Kidney (tissue), 14 donors: ENCODE measurements around the gene INPP5A. TPM values are rescaled to one million over a fixed set of nuclear protein-coding genes. Genes with fewer than 3 reads are reported as not detected.
"Not testable (repeated sequence)": the region's sequence is repeated elsewhere in the genome, so short reads cannot be mapped to it uniquely, and the experiment has no call there.

ENCODE experiments used
- DNase-seq, 5 donors: peaks; one replicate each; pipeline ENCODE4 v3.0.0-alpha.2; 2013 to 2020
- FAIRE-seq: peaks from 2 replicates; lab custom pipeline; 2012; peaks lifted over from hg19 to GRCh38; lab: Jason Lieb, UNC
- H3K27ac ChIP-seq, 2 donors: one replicate each; pipeline ENCODE4 v1.7.0; 2013; ENCODE audit warnings: low read depth in 2 of 2, low read length in 2 of 2, inconsistent platforms in 1 of 2
- H3K27me3 ChIP-seq: one replicate; pipeline ENCODE4 v1.7.1; 2013; ENCODE audit warnings: low read length, inconsistent platforms; ENCODE audit not compliant: control insufficient read depth, insufficient read depth
- H3K36me3 ChIP-seq, 3 donors: one replicate each; pipeline versions ENCODE4 v1.7.0 to v1.7.1; 2013; ENCODE audit warnings: low read length in 3 of 3, control low read depth in 1 of 3, inconsistent platforms in 1 of 3; ENCODE audit not compliant: insufficient read depth in 3 of 3, control insufficient read depth in 2 of 3
- H3K4me1 ChIP-seq, 3 donors: one replicate each; pipeline versions ENCODE4 v1.7.0 to v1.7.1; 2013; ENCODE audit warnings: low read length in 3 of 3, inconsistent platforms in 1 of 3, low read depth in 1 of 3; ENCODE audit not compliant: control insufficient read depth in 2 of 3, insufficient read depth in 2 of 3
- H3K4me3 ChIP-seq, 3 donors: one replicate each; pipeline versions ENCODE4 v1.7.0 to v1.8.1; 2013; ENCODE audit warnings: low read length in 3 of 3, control low read depth in 1 of 3, inconsistent platforms in 1 of 3
- H3K9ac ChIP-seq, 3 donors: one replicate each; pipeline versions ENCODE4 v1.7.0 to v1.7.1; 2013; ENCODE audit warnings: low read length in 3 of 3, control low read depth in 1 of 3, inconsistent platforms in 1 of 3
- H3K9me3 ChIP-seq, 3 donors: one replicate each; pipeline versions ENCODE4 v1.7.0 to v1.7.1; 2013; ENCODE audit warnings: low read length in 3 of 3, control low read depth in 1 of 3, inconsistent platforms in 1 of 3; ENCODE audit not compliant: control insufficient read depth in 2 of 3, insufficient read depth in 1 of 3
- intact Hi-C: fragments of 100-400 bp; cut with DNase I; formaldehyde crosslinking; loops from one replicate; pipeline ENCODE4 v1.11.1; 2022
- polyA plus RNA-seq: library from polyadenylated mRNA; stranded (reverse); fragments of 350-450 nt; fragmentation: Illumina TruSeq; extraction: RNeasy Lipid Tissue Mini Kit (QIAGEN cat#74804); gene quantifications from one replicate; pipeline ENCODE4 v1.2.3, GENCODE V29; 2014; ENCODE audit warnings: low read depth, low replicate concordance; ENCODE audit not compliant: insufficient read depth
- total RNA-seq: library from RNA; stranded (reverse); fragmentation: NEBNext Ultra II Directional; extraction: Animal tissue kit (Norgen Biotek cat#: 25700); gene quantifications from one replicate; pipeline ENCODE4 v1.2.1, GENCODE V29; 2021
- TF ChIP-seq, protein P1 (sequence below): IDR thresholded peaks from 3 replicates; pipeline ENCODE4 v1.5.1; 2012; ENCODE audit warnings: mild to moderate bottlenecking, moderate library complexity, borderline replicate concordance; ENCODE audit not compliant: insufficient read depth; ENCODE audit errors: extremely low read depth
- donor health status: control.
- donor health status: control.
- donor health status: control.
- donor health status: control.
- donor health status: control.
- donor health status: DM: yes; HTN: yes; CAD: no.
- donor health status: Normal renal cell carcinoma (clear cell type).

The INPP5A gene
- total and polyA plus RNA-seq, 2 donors from 2014 or later, result 20.8 to 40.3 TPM

DNA sequence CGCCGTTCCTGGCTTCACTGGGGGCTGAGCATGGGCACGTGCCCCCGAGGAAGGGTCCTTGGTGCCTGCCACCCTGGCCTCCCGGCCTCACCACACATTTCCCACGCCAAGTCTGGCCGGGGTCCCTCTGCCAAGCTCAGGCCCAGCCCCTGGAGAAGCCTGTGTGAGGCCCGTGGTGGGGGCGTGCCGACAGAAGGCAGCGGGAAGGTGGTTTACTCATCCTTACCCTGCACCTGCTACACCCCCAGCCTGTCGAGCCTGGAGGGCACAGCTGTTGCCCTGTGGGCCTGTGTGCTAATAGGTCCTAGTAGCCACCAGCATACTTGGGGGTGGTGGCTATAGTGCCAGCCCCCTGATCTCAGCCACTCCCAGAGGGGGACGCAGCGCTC is 201.6 kb downstream of the INPP5A start:
- no peak overlapping the region for H3K27ac ChIP-seq
- no peak overlapping the region for H3K4me3 ChIP-seq
- no peaks in the 10 kb centered on the region for H3K9me3 ChIP-seq
- no peaks in the 10 kb centered on the region for H3K4me1 ChIP-seq
- intact Hi-C loops, result no loop called here
- no peaks in the 10 kb centered on the region for H3K36me3 ChIP-seq
- H3K9ac ChIP-seq, result no peak overlapping the region
- TF ChIP-seq, protein P1, sequence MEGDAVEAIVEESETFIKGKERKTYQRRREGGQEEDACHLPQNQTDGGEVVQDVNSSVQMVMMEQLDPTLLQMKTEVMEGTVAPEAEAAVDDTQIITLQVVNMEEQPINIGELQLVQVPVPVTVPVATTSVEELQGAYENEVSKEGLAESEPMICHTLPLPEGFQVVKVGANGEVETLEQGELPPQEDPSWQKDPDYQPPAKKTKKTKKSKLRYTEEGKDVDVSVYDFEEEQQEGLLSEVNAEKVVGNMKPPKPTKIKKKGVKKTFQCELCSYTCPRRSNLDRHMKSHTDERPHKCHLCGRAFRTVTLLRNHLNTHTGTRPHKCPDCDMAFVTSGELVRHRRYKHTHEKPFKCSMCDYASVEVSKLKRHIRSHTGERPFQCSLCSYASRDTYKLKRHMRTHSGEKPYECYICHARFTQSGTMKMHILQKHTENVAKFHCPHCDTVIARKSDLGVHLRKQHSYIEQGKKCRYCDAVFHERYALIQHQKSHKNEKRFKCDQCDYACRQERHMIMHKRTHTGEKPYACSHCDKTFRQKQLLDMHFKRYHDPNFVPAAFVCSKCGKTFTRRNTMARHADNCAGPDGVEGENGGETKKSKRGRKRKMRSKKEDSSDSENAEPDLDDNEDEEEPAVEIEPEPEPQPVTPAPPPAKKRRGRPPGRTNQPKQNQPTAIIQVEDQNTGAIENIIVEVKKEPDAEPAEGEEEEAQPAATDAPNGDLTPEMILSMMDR, result no peak
- FAIRE-seq (no peak), DNase-seq (no peak)
- H3K27me3 ChIP-seq, result no peaks in the 10 kb centered on the region

GRCh38 chr10:132740588-132740987 is 203.0 kb downstream of the INPP5A start:
- H3K27me3 ChIP-seq, result no peaks in the 10 kb centered on the region
- FAIRE-seq, result no peak
- no peaks in the 10 kb centered on the region for H3K9me3 ChIP-seq
- H3K4me3 ChIP-seq, result no peak overlapping the region
- no peaks in the 10 kb centered on the region for H3K36me3 ChIP-seq
- H3K4me1 ChIP-seq, result no peaks in the 10 kb centered on the region
- intact Hi-C loops, result no loop called here
- H3K27ac ChIP-seq, result no peak overlapping the region
- peak in 1 of 5 donors; percentile 23 for DNase-seq
- TF ChIP-seq, protein P1, result no peak
- no peak overlapping the region for H3K9ac ChIP-seq

DNA sequence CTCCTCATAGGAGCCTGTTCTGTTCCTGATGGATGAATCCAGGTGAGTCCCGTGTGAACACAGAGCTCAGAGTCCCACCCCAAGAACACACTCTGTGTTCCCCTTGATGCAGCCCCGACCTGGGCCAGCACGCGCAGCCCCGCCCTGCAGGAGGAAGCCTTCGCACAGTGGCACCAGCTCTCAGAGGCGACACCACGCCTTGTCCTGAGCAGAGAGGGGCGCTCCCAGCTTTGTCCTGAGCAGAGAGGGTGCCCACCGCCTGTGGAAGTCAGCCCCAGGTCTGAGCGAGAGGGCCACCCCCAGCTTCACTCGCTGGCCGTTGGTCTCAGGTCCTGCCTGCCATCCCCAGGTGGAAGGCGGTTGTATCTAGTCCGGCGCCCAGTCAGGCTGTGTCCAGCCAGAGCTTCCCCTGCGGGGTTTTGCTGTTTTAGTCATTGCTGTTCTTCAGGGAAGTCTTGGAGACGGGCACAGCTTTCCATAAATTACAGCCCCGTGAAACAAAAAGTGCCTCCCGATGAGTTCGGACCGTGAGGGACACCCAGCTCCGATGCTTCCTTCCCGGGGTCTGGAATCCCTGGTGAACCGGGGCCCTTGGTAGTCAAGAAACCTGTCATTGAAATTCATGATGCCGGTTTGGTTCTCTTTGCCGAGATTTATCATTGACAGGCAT is 204.7 kb downstream of the INPP5A start:
- TF ChIP-seq, protein P1, result no peak
- intact Hi-C loops, result no loop called here
- no peaks in the 10 kb centered on the region for H3K4me1 ChIP-seq
- H3K36me3 ChIP-seq, result no peaks in the 10 kb centered on the region
- no peaks in the 10 kb centered on the region for H3K27me3 ChIP-seq
- no peak overlapping the region for H3K27ac ChIP-seq
- no peak overlapping the region for H3K4me3 ChIP-seq
- H3K9ac ChIP-seq, result no peak overlapping the region
- FAIRE-seq (no peak), DNase-seq (no peak)
- no peaks in the 10 kb centered on the region for H3K9me3 ChIP-seq

GRCh38 chr10:132742837-132743194 is 205.2 kb downstream of the INPP5A start:
- Histone ChIP-seq H3K4me3 (no peak overlapping the region), H3K36me3 (no peaks in the 10 kb centered on the region), H3K9ac (no peak overlapping the region), H3K27ac (no peak overlapping the region), H3K4me1 (no peaks in the 10 kb centered on the region), H3K27me3 (no peaks in the 10 kb centered on the region), H3K9me3 (no peaks in the 10 kb centered on the region)
- FAIRE-seq, result no peak
- intact Hi-C loops, result no loop called here
- DNase-seq, result peak in 1 of 5 donors; percentile 28
- TF ChIP-seq, protein P1, result no peak

DNA sequence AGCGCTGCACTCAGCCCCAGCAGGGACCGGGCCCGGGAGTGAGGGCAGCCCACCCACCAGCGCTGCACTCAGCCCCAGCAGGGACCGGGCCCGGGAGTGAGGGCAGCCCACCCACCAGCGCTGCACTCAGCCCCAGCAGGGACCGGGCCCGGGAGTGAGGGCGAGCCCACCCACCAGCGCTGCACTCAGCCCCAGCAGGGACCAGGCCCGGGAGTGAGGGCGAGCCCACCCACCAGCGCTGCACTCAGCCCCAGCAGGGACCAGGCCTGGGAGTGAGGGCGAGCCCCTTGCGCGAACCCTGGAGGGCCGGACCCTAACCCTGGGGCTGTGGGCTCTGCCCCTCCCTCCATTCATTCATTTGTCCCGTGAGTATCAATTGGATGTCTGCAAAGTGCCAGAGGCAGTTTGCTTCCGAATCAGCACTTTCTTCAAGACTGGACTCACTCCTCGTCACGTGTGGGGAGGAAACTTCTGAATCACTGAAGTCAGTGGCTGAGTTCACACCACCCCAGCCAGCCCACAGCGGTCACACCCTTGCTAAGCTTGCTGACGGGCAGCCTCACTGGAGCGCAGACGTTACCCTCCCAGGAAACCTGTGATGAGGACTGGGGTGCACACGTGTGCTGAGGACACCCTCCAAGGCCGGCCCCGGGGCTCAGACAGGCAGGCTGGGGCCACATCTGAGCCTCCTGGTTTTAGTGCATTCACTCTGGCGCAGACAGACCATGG is 205.8 kb downstream of the INPP5A start:
- DNase-seq, result peak in 1 of 5 donors; percentile 42
- FAIRE-seq, H3K9ac ChIP-seq, intact Hi-C loops, H3K9me3 ChIP-seq, H3K4me3 ChIP-seq, H3K27me3 ChIP-seq, H3K4me1 ChIP-seq, H3K27ac ChIP-seq, H3K36me3 ChIP-seq: not testable (repeated sequence)
